PFSK-1 (cell line): ENCODE data around the gene MOAP1.

Experiments
- FOXP2 ChIP-seq: optimal IDR thresholded peaks from 2 replicates; pipeline ENCODE3; 2011; ENCODE audit warnings: borderline replicate concordance, control low read depth, inconsistent platforms; ENCODE audit not compliant: insufficient read depth; ENCODE audit errors: extremely low read length, extremely low read depth
- POLR2AphosphoS5 ChIP-seq: IDR thresholded peaks from 2 replicates; pipeline ENCODE4 v1.6.1; 2012; ENCODE audit warnings: low read depth, mild to moderate bottlenecking, control low read depth, low read length, moderate library complexity
- SIN3A ChIP-seq: IDR thresholded peaks from 2 replicates; pipeline ENCODE4 v1.6.1; 2012; ENCODE audit warnings: mild to moderate bottlenecking, low read length, moderate library complexity, borderline replicate concordance; ENCODE audit not compliant: insufficient read depth
- TAF1 ChIP-seq: IDR thresholded peaks from 2 replicates; pipeline ENCODE4 v1.6.1; 2012; ENCODE audit warnings: low read length, control low read depth, borderline replicate concordance; ENCODE audit not compliant: insufficient read depth
- TF ChIP-seq, protein P1 (sequence below), 2 experiments: IDR thresholded peaks; 2 replicates each; pipeline versions ENCODE4 v1.6.1 to v1.8.0; 2011 to 2012; ENCODE audit warnings: low read depth in 2 of 2, low read length in 2 of 2, control low read depth in 1 of 2, inconsistent platforms in 1 of 2, mild to moderate bottlenecking in 1 of 2, moderate library complexity in 1 of 2; ENCODE audit not compliant: insufficient read depth in 1 of 2

The MOAP1 gene

DNA sequence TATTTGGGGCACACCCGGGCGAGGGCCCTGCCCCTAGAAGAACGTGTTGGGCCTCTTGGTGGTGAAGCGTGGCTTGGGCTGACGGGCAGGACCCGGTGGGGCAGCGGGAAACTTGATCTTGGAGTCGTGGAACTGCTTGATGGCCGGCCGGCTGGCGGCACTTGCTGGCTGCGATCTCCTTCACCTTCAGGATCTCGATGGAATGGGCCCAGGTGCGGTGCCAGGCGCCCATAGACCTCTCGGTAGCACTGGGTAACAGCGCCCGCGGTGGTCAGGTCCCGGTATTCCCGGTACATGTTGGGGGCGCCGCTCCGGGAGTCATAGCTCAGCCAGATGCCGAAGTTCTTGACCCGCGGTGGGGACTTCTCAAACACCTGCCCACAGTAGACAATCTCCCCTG is 38.9 kb upstream of the MOAP1 start:
- TF ChIP-seq FOXP2 (no peak), SIN3A (no peak), TAF1 (no peak), POLR2AphosphoS5 (no peak)
- TF ChIP-seq, protein P1, sequence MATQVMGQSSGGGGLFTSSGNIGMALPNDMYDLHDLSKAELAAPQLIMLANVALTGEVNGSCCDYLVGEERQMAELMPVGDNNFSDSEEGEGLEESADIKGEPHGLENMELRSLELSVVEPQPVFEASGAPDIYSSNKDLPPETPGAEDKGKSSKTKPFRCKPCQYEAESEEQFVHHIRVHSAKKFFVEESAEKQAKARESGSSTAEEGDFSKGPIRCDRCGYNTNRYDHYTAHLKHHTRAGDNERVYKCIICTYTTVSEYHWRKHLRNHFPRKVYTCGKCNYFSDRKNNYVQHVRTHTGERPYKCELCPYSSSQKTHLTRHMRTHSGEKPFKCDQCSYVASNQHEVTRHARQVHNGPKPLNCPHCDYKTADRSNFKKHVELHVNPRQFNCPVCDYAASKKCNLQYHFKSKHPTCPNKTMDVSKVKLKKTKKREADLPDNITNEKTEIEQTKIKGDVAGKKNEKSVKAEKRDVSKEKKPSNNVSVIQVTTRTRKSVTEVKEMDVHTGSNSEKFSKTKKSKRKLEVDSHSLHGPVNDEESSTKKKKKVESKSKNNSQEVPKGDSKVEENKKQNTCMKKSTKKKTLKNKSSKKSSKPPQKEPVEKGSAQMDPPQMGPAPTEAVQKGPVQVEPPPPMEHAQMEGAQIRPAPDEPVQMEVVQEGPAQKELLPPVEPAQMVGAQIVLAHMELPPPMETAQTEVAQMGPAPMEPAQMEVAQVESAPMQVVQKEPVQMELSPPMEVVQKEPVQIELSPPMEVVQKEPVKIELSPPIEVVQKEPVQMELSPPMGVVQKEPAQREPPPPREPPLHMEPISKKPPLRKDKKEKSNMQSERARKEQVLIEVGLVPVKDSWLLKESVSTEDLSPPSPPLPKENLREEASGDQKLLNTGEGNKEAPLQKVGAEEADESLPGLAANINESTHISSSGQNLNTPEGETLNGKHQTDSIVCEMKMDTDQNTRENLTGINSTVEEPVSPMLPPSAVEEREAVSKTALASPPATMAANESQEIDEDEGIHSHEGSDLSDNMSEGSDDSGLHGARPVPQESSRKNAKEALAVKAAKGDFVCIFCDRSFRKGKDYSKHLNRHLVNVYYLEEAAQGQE (IDR thresholded peaks at IDR 0.05; ENCODE audit: insufficient read depth in 1 of 2, low read depth in 2 of 2, low read length in 2 of 2): no peak

DNA sequence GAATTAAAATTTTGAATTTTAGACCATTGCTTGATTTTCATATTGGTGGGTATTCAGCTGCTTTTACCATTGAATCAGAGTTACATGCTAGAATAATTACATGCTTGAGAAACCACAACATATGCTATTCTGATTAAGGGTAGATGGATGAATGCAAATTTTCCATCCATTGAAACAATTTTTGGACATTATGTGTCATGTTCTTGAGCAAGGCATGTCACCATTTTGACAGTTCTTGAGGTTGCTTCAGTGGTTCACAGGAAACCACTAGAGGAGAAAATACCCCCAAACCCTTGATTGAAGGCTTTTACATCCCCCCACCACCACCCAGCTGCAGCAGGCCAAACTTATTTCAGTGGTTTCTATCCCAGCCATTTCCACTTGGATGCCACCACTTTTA is 35.8 kb upstream of the MOAP1 start:
- TF ChIP-seq SIN3A: no peak
- TF ChIP-seq POLR2AphosphoS5: no peak
- TF ChIP-seq, protein P1 (IDR thresholded peaks at IDR 0.05; ENCODE audit: insufficient read depth in 1 of 2, low read depth in 2 of 2, low read length in 2 of 2): no peak
- no peak for TF ChIP-seq TAF1

GRCh38 chr14:93219103-93219726 is 34.5 kb upstream of the MOAP1 start:
- TF ChIP-seq SIN3A: no peak
- TF ChIP-seq, protein P1 (IDR thresholded peaks at IDR 0.05; ENCODE audit: insufficient read depth in 1 of 2, low read depth in 2 of 2, low read length in 2 of 2): no peak
- no peak for TF ChIP-seq TAF1
- no peak for TF ChIP-seq POLR2AphosphoS5
- no peak for TF ChIP-seq FOXP2

- TF ChIP-seq TAF1: no peak
- TF ChIP-seq, protein P1 (IDR thresholded peaks at IDR 0.05; ENCODE audit: insufficient read depth in 1 of 2, low read depth in 2 of 2, low read length in 2 of 2): no peak
- no peak for TF ChIP-seq POLR2AphosphoS5
- no peak for TF ChIP-seq SIN3A
- no peak for TF ChIP-seq FOXP2
These were observed 29.9 kb upstream of the MOAP1 start for GRCh38 chr14:93214598-93214997.

DNA sequence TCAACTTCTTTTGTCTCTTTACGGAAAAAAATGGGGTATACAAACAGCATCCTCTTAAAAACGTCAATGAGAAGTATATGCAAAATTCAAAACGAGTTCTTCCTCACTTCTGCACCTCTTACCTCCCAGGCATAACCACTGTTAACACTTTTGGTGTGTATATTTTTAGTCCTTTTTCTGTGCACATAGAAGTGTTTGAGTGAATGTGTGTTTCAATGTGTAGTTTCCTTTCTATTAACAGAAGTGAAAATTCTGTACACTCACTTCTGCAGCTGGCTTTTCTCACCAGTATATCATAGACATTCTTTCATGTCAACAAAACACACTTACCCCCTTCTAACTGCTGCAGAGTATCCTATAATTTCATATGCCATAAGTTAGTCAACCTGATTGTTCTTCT is 27.7 kb upstream of the MOAP1 start:
- TF ChIP-seq POLR2AphosphoS5: no peak
- no peak for TF ChIP-seq TAF1
- no peak for TF ChIP-seq SIN3A
- TF ChIP-seq, protein P1 (IDR thresholded peaks at IDR 0.05; ENCODE audit: insufficient read depth in 1 of 2, low read depth in 2 of 2, low read length in 2 of 2): no peak
- TF ChIP-seq FOXP2: no peak
